Measurements from ENCODE around the gene HNF4A.
"Not testable (repeated sequence)": the region's sequence is repeated elsewhere in the genome, so short reads cannot be mapped to it uniquely, and the experiment has no call there.

HNF4A gene

GRCh38 chr20:44447827-44448419, 92.4 kb downstream of the HNF4A start:
- FAIRE-seq, result no peak

- FAIRE-seq, result no peak
These were observed 93.5 kb downstream of the HNF4A start for GRCh38 chr20:44448753-44449546.

GRCh38 chr20:44449864-44450263, 94.4 kb downstream of the HNF4A start:
- FAIRE-seq, result no peak

GRCh38 chr20:44450281-44450889, 94.9 kb downstream of the HNF4A start:
- FAIRE-seq, result no peak

GRCh38 chr20:44450903-44451450, 95.5 kb downstream of the HNF4A start:
- FAIRE-seq, result no peak

GRCh38 chr20:44454306-44454963, 98.9 kb downstream of the HNF4A start:
- no peak for FAIRE-seq

- FAIRE-seq, result no peak
These were observed 99.6 kb downstream of the HNF4A start for GRCh38 chr20:44455126-44455525.

- no peak for FAIRE-seq
These were observed 101.1 kb downstream of the HNF4A start for GRCh38 chr20:44456611-44457010.

- FAIRE-seq, result no peak
These were observed 101.5 kb downstream of the HNF4A start for GRCh38 chr20:44457016-44457415.

GRCh38 chr20:44459271-44459670, 103.8 kb downstream of the HNF4A start:
- FAIRE-seq, result no peak

GRCh38 chr20:44460795-44461141, 105.3 kb downstream of the HNF4A start:
- peak; percentile 55 for FAIRE-seq

GRCh38 chr20:44461142-44461802, 105.8 kb downstream of the HNF4A start:
- FAIRE-seq, result no peak

- no peak for FAIRE-seq
These were observed 106.3 kb downstream of the HNF4A start for GRCh38 chr20:44461803-44462174.

- no peak for FAIRE-seq
These were observed 108.0 kb downstream of the HNF4A start for GRCh38 chr20:44463466-44463865.

GRCh38 chr20:44464514-44464913, 109.0 kb downstream of the HNF4A start:
- no peak for FAIRE-seq

GRCh38 chr20:44465001-44465560, 109.6 kb downstream of the HNF4A start:
- no peak for FAIRE-seq

- FAIRE-seq, result no peak
These were observed 111.9 kb downstream of the HNF4A start for GRCh38 chr20:44467289-44467883.

- no peak for FAIRE-seq
These were observed 112.7 kb downstream of the HNF4A start for GRCh38 chr20:44468044-44468782.

GRCh38 chr20:44470327-44470726, 114.8 kb downstream of the HNF4A start:
- no peak for FAIRE-seq

GRCh38 chr20:44471481-44471882, 116.0 kb downstream of the HNF4A start:
- no peak for FAIRE-seq

- FAIRE-seq, result not testable (repeated sequence)
These were observed 116.8 kb downstream of the HNF4A start for GRCh38 chr20:44472283-44472682.

GRCh38 chr20:44475372-44475693, 119.8 kb downstream of the HNF4A start:
- no peak for FAIRE-seq
